ENCODE measurements around the gene RABEP1.
"Not testable (repeated sequence)": the region's sequence is repeated elsewhere in the genome, so short reads cannot be mapped to it uniquely, and the experiment has no call there.

RABEP1 gene

DNA sequence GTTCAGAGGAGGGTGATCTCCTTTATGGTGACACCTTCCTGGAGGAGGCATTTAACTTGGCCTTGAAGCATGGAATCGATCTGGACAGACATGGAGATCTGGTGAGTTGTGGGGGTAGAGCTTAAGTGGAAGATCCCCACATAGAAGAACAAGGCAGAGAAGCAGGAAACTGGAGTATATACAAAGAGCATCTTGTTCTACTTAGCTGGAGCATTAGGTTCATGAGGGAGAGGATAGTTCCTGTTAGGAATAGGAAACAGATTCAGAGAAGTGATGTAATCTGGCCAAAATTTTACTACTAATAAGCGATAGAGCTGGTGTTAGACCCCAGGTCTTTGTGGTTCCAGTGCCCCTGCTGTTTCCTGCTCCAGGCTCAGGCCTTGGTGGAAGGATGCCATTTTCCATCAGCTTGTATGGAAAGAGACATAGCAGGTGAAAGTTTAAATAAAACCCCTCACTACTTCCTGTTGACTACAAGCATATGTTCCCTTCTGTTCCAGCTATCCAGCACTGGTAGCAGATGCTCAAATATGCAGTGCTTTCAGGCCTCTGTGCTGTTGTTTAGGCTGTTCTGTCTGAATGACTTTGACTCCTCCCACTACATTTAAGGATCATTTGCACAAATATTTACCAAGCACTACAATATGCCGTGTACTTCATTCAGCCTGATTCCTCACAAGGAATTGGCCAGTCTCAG is 147.3 kb downstream of the RABEP1 start:
- DNase-seq, result no peak

DNA sequence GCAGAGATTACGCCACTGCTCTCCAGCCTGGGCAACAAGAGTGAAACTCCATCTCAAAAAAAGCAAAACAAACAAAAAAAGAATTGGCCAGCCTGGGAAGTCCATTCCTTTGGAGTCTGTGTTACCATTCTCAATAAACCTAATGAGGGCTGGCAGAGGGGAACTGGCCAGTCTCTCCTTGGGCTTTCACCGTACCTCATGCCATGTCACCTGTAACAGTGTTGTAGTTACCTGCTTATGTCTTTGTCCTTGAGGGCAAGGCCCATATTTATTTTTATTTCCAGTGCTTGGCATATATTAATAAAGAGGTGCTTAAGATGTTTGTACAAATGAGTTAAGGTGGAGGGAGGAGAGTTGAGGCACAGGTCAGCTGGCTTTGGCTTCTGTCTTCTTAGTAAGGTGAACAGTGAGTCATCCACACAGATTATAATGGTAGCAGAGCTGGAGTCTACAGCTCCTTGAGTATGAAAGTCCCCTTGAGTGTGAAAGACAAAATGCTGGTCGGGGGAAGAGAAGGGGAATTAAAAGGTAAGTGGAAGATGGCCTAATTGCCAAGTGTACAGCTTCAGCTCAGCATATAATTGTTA is 148.4 kb downstream of the RABEP1 start:
- no peak for DNase-seq

DNA sequence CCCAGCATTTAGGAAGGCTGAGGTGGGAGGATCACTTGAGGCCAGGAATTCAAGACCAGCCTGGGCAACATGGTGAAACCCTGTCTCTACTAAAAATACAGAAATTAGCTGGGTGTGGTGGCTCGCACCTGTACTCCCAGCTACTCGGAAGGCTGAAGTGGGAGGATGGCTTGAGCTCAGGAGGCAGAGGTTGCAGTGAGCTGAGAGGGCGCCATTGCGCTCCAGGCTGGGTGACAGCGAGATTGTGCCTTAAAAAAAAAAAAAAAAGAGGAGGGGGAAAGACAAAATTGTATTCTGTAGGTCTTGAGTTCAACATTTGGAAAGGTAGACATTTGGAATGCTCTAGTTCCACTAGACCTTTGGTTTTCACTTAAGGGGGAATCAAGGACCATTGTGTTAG is 149.2 kb downstream of the RABEP1 start:
- DNase-seq, result not testable (repeated sequence)

- DNase-seq, result no peak
These were observed 150.0 kb downstream of the RABEP1 start for GRCh38 chr17:5431949-5432556.

DNA sequence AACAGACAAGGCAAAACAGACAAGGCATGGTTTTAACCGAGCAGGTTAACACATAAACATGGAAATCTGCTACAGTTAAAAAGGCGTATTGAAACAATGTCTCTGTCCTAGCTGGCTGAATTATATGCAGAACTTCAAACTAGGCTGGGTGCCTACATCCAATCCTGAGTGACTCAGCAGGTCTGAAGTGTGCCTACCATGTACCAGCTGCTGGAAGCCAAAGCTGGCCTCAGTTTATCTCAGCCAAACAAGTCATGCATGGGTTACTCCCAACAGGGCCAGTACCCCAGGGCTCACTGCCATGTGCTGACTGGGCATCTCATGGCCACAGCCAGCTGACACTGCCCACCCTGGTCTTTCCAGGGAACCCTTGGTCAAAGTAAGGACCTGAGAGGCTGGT is 152.9 kb downstream of the RABEP1 start:
- no peak for DNase-seq

Data from kidney glomerular epithelial cell (primary cell).